Neural progenitor cell (in vitro differentiated cells): ENCODE results near the gene SCCPDH. TPM values are rescaled to one million over a fixed set of nuclear protein-coding genes. Genes with fewer than 3 reads are reported as not detected.
"Not testable (repeated sequence)": the region's sequence is repeated elsewhere in the genome, so short reads cannot be mapped to it uniquely, and the experiment has no call there.

Source experiments
- DNase-seq: peaks from one replicate; pipeline ENCODE4 v3.0.0-alpha.2; 2016; ENCODE audit warnings: low spot score
- H2AFZ ChIP-seq: fragments of 200-600 bp; sonication (generic); replicated peaks from 2 replicates; pipeline ENCODE4 v1.6.1; 2016; ENCODE audit warnings: antibody characterized with exemption
- H3F3A ChIP-seq: fragments of 200-600 bp; sonication (generic); 2 replicates; pipeline ENCODE4 v1.6.1; 2016; ENCODE audit warnings: antibody characterized with exemption, low read depth
- H3K27ac ChIP-seq: fragments of 200-600 bp; sonication (generic); 2 replicates; pipeline ENCODE4 v1.5.1; 2016; ENCODE audit warnings: mild to moderate bottlenecking
- H3K27me3 ChIP-seq: fragments of 200-600 bp; sonication (generic); 2 replicates; pipeline ENCODE4 v1.6.1; 2016; ENCODE audit warnings: mild to moderate bottlenecking, moderate library complexity
- H3K36me3 ChIP-seq: fragments of 200-600 bp; sonication (generic); 2 replicates; pipeline ENCODE4 v1.5.1; 2016
- H3K4me1 ChIP-seq: fragments of 200-600 bp; sonication (generic); 2 replicates; pipeline ENCODE4 v1.6.1; 2016; ENCODE audit warnings: mixed run types
- H3K4me2 ChIP-seq: fragments of 200-600 bp; sonication (generic); 2 replicates; pipeline ENCODE4 v1.6.1; 2016
- H3K4me3 ChIP-seq: fragments of 200-600 bp; sonication (generic); 2 replicates; pipeline ENCODE4 v1.5.1; 2016
- H3K79me2 ChIP-seq: fragments of 200-600 bp; sonication (generic); 2 replicates; pipeline ENCODE4 v1.6.1; 2016; ENCODE audit warnings: low read depth
- H3K9ac ChIP-seq: fragments of 200-600 bp; sonication (generic); 2 replicates; pipeline ENCODE4 v1.6.1; 2016
- H3K9me3 ChIP-seq: fragments of 200-600 bp; sonication (generic); 2 replicates; pipeline ENCODE4 v1.5.1; 2016; ENCODE audit warnings: low read depth
- H4K20me1 ChIP-seq: fragments of 200-600 bp; sonication (generic); 2 replicates; pipeline ENCODE4 v1.6.1; 2016; ENCODE audit warnings: low read depth
- H3K27ac Mint-ChIP-seq: 3 replicates; pipeline ENCODE4 v1.8.0; 2021; ENCODE audit warnings: mixed read lengths
- H3K27me3 Mint-ChIP-seq: 2 replicates; pipeline ENCODE4 v1.8.0; 2022; ENCODE audit warnings: low read depth, mild to moderate bottlenecking, inconsistent platforms, moderate library complexity, mixed read lengths; ENCODE audit not compliant: insufficient read depth
- H3K36me3 Mint-ChIP-seq: 3 replicates; pipeline ENCODE4 v1.8.0; 2021; ENCODE audit warnings: mixed read lengths
- H3K4me1 Mint-ChIP-seq: 3 replicates; pipeline ENCODE4 v1.8.0; 2021; ENCODE audit warnings: mixed read lengths
- H3K4me3 Mint-ChIP-seq: 3 replicates; pipeline ENCODE4 v1.8.0; 2021; ENCODE audit warnings: mild to moderate bottlenecking, moderate library complexity, mixed read lengths
- H3K9me3 Mint-ChIP-seq: 3 replicates; pipeline ENCODE4 v1.8.0; 2020; ENCODE audit warnings: mixed read lengths
- CTCF ChIP-seq: fragments of 200-600 bp; sonication (generic); IDR thresholded peaks from 2 replicates; pipeline ENCODE4 v1.5.1; 2017; ENCODE audit warnings: antibody characterized with exemption, mild to moderate bottlenecking
- EZH2 ChIP-seq: fragments of 200-600 bp; sonication (generic); IDR thresholded peaks from 2 replicates; pipeline ENCODE4 v1.6.1; 2017; ENCODE audit warnings: antibody characterized with exemption, mild to moderate bottlenecking, moderate library complexity
- EZH2phosphoT487 ChIP-seq: fragments of 200-600 bp; sonication (generic); IDR thresholded peaks from 2 replicates; pipeline ENCODE4 v1.6.1; 2017; ENCODE audit warnings: antibody characterized with exemption
- total RNA-seq: library from RNA; depleted of rRNA; stranded (reverse); fragments of >200 nt; gene quantifications from 2 replicates; pipeline ENCODE4 v1.2.3, GENCODE V29; 2015; ENCODE audit warnings: low replicate concordance

Gene SCCPDH
- total RNA-seq, 1 donor from 2014 or later = 56.3 TPM

GRCh38 chr1:246809473-246809872, 85.3 kb downstream of the SCCPDH start:
- peaks cover 3% of the 10 kb centered on the region for H3K4me1 Mint-ChIP-seq
- DNase-seq = no peak
- Histone ChIP-seq H3K9ac (no peak overlapping the region), H3K27me3 (no peaks in the 10 kb centered on the region), H3K9me3 (no peaks in the 10 kb centered on the region), H3K79me2 (no peaks in the 10 kb centered on the region), H3K4me1 (no peaks in the 10 kb centered on the region), H3K36me3 (no peaks in the 10 kb centered on the region), H3K4me3 (no peak overlapping the region), H3K4me2 (no peak overlapping the region), H4K20me1 (no peaks in the 10 kb centered on the region), H2AFZ (no peak overlapping the region), H3F3A (no peaks in the 10 kb centered on the region), H3K27ac (no peak overlapping the region)
- no peak overlapping the region for H3K27ac Mint-ChIP-seq
- TF ChIP-seq EZH2 (no peak), CTCF (no peak), EZH2phosphoT487 (no peak)
- no peaks in the 10 kb centered on the region for H3K36me3 Mint-ChIP-seq
- H3K4me3 Mint-ChIP-seq = no peak overlapping the region
- H3K27me3 Mint-ChIP-seq = peaks cover 2% of the 10 kb centered on the region
- H3K9me3 Mint-ChIP-seq = no peaks in the 10 kb centered on the region

GRCh38 chr1:246811985-246812384, 87.8 kb downstream of the SCCPDH start:
- DNase-seq = no peak
- TF ChIP-seq CTCF (no peak), EZH2 (no peak), EZH2phosphoT487 (no peak)
- H3K27ac Mint-ChIP-seq = no peak overlapping the region
- Histone ChIP-seq H3K4me2 (no peak overlapping the region), H3F3A (no peaks in the 10 kb centered on the region), H4K20me1 (no peaks in the 10 kb centered on the region), H3K9ac (no peak overlapping the region), H3K36me3 (no peaks in the 10 kb centered on the region), H3K79me2 (no peaks in the 10 kb centered on the region), H3K4me3 (no peak overlapping the region), H3K4me1 (no peaks in the 10 kb centered on the region), H3K27me3 (no peaks in the 10 kb centered on the region), H3K27ac (no peak overlapping the region), H2AFZ (no peak overlapping the region), H3K9me3 (no peaks in the 10 kb centered on the region)
- H3K9me3 Mint-ChIP-seq = no peaks in the 10 kb centered on the region
- H3K27me3 Mint-ChIP-seq = peaks cover 5% of the 10 kb centered on the region
- peaks cover 3% of the 10 kb centered on the region for H3K4me1 Mint-ChIP-seq
- no peak overlapping the region for H3K4me3 Mint-ChIP-seq
- H3K36me3 Mint-ChIP-seq = no peaks in the 10 kb centered on the region

GRCh38 chr1:246813325-246813724, 89.1 kb downstream of the SCCPDH start:
- H3K36me3 ChIP-seq, H3K9me3 Mint-ChIP-seq, H3K27me3 ChIP-seq, H3K4me2 ChIP-seq, H3K4me1 Mint-ChIP-seq, H3K9ac ChIP-seq, DNase-seq, H3K27ac Mint-ChIP-seq, H3K79me2 ChIP-seq, H3K36me3 Mint-ChIP-seq, H3K4me1 ChIP-seq, H3K4me3 Mint-ChIP-seq, H3K27ac ChIP-seq, H3F3A ChIP-seq, H4K20me1 ChIP-seq, H3K4me3 ChIP-seq, H3K9me3 ChIP-seq, H2AFZ ChIP-seq: not testable (repeated sequence)
- H3K27me3 Mint-ChIP-seq = peaks cover 11% of the 10 kb centered on the region

GRCh38 chr1:246814890-246815289, 90.7 kb downstream of the SCCPDH start:
- TF ChIP-seq EZH2 = no peak
- TF ChIP-seq CTCF = no peak
- TF ChIP-seq EZH2phosphoT487 = no peak
- Histone ChIP-seq H3K36me3 (no peaks in the 10 kb centered on the region), H3K4me3 (no peak overlapping the region), H3K27me3 (no peaks in the 10 kb centered on the region), H4K20me1 (no peaks in the 10 kb centered on the region), H3K27ac (no peak overlapping the region), H2AFZ (no peak overlapping the region), H3K4me2 (no peak overlapping the region), H3F3A (no peaks in the 10 kb centered on the region), H3K9me3 (no peaks in the 10 kb centered on the region), H3K79me2 (no peaks in the 10 kb centered on the region), H3K4me1 (no peaks in the 10 kb centered on the region), H3K9ac (no peak overlapping the region)
- no peak for DNase-seq
- Mint-ChIP-seq H3K9me3 (peaks cover 6% of the 10 kb centered on the region), H3K27ac (no peak overlapping the region), H3K4me1 (peaks cover 3% of the 10 kb centered on the region), H3K27me3 (peaks cover 11% of the 10 kb centered on the region), H3K36me3 (no peaks in the 10 kb centered on the region), H3K4me3 (no peak overlapping the region)
